ENCODE data around the gene LRRFIP1.
"Not testable (repeated sequence)": the region's sequence is repeated elsewhere in the genome, so short reads cannot be mapped to it uniquely, and the experiment has no call there.

The LRRFIP1 gene

DNA sequence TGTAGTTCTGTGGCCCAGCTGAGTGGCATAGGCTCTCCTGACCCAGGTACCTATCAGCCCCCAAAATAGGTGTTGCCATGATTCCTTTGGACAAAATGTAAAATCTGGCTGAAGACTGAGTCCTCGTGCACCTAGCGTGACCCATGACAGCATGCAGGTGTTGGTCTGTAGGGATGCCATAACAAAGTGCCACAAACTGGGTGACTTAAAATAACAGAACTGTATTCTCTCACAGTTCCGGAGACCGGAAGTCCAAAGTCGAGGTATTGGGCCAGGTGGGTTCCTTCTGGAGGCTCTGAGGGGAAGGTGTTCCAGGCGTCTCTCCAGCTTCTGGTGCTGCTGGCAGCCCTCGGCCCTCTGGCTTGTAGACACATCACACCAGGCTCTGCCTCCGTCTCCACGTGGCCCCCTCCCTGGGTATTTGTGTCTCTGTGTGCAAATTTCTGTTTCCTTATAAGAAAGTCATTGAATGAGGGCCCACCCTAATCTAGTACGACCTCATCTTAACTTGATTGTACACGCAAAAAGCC lies 34.5 kb downstream of the LRRFIP1 start:
- no peak for DNase-seq (ENCODE audit: low read depth in 2 of 2)

DNA sequence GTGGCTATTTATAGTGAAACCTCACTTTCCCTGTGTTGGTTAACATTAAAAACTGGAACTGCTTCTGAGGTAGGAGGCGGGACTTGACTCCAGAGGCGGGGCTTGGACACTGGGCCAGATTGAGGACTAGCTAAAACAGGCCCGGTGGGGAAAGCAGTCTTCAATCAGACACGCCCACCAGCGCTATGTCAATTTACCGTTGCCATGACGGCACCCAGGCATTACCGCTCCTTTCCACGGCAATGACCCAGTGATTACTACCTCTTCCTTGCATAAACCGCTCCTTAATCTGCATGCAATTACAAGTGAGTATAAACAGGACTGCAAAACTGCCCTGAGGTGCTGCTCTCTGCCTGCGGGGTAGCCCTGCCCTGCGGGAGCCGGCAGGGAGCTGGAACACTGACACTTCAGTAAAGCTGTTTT lies 35.3 kb downstream of the LRRFIP1 start:
- peak; percentile 12 to 25 for DNase-seq (ENCODE audit: low read depth in 2 of 2)

DNA sequence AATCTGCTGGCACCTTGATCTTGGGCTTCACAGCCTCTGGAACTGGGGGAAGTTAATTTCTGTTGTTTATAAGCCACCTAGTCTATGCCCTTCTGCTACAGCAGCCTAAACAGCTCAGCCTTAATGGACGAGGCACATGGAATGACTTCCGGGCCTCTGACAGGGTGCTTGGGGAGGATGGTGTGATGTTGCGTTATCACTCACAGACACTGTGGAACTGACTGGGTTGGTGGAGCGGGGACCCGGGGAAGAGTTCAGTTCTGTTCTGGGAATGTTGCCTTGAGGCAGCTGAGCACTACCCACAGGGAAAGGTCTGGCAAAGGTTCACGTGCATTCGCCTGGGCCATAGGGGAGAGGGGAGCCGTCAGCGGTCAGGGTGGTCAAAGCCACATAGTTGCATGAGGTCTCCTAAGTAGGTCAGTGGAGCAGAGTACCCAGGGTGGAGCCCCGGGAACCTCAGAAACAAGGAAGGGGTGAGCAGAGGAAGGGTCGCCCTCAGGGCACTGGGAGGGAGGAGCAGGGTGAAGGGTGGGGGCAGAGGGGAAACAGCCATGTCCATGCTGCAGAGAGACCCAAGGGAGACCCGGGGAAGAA lies 36.2 kb downstream of the LRRFIP1 start:
- no peak for DNase-seq (ENCODE audit: low read depth in 2 of 2)

DNA sequence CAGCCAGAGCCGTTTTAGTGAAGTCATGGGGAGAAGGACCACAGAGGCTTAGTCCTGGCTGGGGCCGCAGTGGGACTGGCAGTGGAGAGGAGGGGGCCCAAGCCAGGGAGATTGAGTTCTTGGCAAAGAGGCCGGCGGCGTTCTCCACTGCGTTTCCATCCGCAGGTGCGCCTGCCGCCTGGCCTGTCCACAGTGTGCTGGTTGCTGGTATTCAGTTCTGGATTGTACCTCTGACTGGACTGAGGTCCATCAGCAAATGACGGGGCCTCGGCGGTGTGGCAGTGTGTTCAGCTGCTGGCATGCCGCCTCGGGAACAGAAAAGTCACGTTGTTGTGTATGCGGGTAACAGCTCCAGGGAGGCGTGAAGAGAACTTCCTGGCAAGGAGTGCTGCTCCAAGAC lies 36.8 kb downstream of the LRRFIP1 start:
- no peak for DNase-seq (ENCODE audit: low read depth in 2 of 2)

DNA sequence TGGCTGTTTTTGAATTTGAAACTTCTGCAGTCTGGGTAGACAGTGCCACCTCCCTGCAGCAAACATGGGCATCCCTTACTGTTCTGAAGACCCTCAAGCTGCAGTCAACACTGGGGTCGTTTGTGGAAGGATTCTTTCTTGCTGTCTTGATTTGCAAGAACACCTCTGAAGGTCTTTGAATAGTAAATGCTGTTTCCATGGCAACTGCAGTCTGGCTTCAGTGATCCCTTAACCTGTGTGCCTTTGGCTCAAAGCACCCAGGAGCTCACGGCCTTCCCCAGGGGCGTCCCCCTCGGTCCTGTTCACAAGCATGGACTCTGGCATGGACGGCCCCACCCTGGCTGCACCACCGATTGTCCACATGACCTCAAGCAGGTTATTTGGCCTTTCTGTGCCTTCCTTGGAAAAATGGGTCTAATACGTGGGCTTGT lies 38.3 kb downstream of the LRRFIP1 start:
- DNase-seq (ENCODE audit: low read depth in 2 of 2), result no peak

DNA sequence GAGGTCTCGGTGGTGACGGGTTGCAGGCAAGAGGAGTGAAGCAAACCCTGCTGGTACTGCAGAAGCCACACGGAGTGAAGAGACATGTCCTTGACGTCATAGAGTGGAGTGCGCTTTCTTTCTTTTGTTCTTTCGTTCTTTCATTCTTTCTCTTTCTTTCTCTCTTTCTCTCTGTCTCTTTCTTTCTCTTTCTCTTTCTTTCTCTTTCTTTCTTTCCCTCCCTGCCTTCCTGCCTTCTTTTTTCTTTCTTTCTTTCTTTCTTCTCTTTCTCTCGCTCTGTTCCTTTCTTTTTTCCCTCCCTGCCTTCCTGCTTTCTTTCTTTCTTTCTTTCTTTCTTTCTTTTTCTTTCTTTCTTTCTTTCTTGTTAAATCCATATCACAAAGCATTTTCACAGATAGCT lies 39.2 kb downstream of the LRRFIP1 start:
- DNase-seq (ENCODE audit: low read depth in 2 of 2), result no peak

DNA sequence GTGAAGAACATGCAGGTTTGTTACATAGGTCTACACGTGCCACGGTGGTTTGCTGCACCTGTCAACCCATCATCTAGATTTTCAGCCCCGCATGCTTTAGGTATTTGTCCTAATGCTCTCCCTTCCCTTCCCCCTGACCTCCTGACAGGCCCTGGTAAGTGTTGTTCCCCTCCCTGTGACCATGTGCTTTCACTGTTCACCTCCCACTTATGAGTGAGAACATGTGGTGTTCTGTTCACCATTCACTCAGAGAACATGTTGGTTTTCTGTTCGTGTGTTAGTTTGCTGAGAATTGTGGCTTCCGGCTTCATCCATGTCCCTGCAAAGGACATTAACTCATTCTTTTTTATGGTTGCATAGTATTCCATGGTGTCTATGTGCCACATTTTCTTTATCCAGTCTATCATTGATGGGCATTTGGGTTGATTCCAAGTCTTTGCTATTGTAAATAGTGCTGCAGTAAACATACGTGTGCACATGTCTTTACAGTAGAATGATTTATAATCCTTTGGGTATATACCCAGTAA lies 39.7 kb downstream of the LRRFIP1 start:
- DNase-seq (ENCODE audit: low read depth in 2 of 2), result not testable (repeated sequence)

DNA sequence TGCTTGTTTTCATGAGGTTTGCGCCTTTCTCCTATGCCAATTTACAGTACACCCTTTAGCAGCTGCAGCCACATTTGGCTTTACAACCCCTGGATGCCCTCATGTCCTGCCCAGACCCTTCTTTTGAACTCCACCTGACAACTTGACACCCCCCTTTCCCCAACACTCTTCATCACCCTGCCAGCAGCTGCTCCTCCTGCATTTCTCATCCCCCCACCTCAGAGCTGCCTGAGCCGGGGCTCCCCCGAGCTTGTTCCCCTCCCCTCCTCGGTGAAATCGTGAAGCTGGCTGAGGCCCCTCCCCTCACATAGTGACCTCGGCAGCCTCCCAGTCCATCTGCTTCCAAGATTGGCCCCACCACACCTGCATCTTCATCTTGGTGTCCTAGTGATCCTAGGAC lies 40.5 kb downstream of the LRRFIP1 start:
- no peak for DNase-seq (ENCODE audit: low read depth in 2 of 2)

DNA sequence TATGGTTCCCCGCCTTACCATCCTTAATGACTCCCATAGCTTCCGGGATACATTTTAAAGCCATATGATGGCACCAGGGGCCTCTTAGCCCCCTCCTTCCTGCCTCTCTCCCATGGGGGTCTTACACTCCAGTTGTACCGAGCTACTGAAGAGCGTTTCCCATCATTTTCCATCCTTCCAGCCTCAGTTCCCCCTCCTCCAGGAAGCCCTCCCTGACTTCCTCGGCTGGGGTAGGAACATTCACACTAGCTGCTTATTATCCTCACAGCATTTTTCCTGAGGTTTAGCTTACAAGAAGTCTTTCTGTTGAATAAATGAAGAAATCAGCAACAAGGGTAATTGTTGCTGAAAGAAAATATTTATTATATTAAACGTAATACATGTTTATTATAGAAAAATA lies 41.1 kb downstream of the LRRFIP1 start:
- no peak for DNase-seq (ENCODE audit: low read depth in 2 of 2)

DNA sequence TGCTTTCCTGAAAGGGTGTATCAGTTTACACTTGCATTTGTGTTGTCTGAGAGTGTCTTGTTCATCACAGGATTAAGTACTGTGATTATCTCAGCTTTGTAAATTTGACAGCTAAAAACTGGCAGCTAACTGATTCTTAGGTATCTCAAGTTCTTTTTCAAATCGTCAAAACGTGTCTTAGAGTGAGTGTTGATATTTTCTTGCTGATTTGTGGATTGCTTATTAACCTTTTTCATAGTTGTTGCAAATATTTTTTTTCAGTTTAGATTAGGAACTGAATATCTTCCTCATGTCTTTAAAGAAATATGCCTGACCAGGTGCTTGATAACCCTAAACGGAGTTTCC lies 41.9 kb downstream of the LRRFIP1 start:
- no peak for DNase-seq (ENCODE audit: low read depth in 2 of 2)

DNA sequence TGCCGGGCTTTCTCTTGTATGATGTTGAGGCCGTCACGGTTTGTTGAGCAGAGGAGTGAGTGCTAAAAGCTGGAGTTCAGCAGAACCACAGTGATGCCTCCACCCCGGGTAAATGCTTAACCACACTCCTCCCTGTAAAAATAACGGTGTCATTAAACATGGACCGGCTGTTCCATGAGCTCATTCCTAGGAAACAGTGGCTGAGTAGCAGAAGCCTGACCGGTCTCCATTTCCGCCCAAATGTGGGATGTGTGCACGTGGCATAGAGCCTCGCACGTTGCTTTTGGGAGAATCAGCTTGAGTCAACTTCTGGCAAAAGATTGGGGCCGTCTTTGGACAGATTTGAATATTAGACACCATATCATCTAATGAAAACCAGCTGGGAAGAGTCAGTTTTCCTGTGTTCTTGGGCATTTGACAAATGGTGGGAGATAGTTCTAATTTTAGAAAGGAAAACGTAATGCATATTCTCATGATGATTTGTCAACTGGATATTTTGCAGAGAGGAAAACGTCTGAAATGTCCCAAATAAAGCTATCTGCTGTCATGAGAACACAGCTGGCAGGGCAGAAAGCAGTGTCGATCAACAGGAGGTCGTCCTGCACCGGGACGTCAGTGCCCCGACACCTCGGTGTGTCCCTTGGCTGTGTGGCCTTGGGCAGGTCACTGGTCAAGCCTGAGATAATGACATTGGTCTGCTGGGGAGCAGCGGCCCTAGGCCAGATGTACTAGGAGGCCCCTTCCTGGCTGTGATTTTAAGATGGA lies 42.4 kb downstream of the LRRFIP1 start:
- no peak for DNase-seq (ENCODE audit: low read depth in 2 of 2)

DNA sequence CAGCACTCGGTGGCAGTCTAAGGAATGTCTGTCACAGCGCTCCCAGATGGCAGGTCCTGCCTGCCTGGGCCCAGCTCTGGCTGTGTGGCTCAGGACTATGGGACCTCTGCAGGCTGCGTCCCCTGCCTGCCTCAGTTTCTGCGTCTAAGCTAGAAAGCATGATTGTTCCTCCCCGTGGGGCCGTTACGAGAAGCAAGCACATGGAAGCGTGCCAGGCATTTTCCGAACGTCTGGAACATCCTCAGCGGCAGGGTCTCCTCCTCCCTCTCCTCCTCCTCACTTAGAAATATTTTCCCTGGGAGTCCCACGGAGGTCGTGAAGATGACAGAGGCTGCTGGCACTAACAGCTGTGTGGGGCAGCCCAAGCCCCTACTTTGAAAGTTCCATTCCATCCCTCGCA lies 43.3 kb downstream of the LRRFIP1 start:
- no peak for DNase-seq (ENCODE audit: low read depth in 2 of 2)

DNA sequence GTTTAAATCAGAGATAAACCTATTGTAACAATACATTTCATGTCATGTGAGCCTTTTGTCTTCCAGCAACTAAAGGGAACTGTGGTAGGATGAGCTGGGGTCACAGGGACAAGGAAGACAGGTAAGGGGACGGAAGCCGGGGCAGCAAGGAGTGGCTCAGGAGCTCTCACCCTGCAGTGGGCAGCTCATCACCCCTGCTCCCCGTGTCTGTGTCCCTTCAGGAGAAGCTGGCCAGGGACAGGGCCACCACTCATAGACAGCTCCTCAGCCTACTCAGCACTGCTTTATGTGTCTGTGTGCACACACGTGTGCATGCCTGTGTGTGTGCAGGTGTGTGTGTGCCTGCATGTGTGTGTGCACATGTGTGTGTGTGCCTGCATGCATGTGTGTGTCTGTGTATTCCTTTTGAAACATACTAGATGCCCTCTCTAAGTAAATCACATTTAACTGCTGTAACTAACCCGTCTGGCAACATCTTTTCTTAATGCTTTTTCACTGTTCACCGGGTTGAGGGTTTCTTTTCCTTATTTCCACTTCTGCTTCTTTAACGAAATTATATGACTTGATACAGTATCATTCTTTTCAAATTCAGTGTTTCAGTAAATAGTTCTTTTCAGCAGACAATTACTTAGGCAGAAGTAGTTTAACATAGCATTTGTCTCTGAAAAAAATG lies 44.2 kb downstream of the LRRFIP1 start:
- no peak for DNase-seq (ENCODE audit: low read depth in 2 of 2)

DNA sequence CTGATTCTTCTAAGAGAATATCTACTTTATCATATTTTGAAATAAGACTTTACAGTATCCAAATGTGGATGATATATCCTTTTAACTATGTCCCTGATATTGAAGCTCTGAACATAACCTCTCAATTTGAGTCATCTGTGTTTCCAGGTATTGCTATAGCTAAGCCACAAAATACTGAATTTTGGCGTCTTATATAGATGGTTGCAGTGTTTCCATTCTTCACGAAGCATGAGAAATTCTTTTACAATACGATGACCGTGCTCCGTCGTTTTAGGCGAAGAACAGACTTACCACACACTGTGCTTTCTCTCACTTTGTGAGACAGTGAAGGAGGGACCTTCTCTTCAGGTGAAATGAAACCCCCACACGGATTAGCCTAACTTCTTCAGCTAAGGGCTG lies 45.3 kb downstream of the LRRFIP1 start:
- no peak for DNase-seq (ENCODE audit: low read depth in 2 of 2)

DNA sequence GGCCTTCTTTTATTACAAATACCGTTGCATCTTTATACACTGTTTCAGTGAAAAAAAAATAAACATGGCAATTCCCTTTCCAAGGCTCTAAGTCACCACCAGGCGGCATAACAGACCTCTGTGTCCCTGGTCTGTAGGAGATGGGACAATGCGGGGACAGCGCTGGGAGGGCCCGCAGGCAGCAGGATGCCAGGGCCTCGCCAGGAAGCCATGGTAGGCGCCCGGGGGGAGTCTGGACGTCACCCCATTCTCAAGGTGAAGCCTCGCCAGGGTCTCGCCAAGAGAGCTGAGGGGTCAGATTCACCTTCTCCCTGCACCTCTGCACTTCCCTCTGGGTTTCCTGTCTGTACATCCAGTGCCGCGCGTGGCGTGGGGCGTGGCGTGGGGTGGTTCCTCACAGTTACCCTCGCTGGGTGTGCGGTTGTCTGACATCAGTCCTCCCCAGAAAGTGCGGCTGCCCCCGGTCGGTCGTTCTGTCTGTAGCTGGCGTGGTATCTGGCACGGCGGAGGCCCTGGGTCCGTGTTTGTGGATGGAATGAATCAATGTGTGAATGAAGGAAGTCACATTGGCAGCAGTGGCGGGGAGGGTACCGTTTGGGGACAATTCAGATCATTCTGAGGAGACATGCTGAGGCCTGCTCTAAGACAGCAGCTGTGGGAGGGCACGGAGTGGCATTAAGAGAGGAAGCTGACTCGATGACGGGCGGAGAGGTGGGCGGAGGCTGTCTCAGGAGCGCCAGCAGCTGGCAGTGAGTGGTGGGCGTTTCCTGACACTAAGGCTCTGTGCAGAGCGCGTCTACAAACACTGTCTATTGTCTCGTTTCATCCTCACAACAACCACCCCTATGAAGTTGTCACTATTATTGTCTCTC lies 46.0 kb downstream of the LRRFIP1 start:
- peak; percentile 68 to 72 for DNase-seq (ENCODE audit: low read depth in 2 of 2)

DNA sequence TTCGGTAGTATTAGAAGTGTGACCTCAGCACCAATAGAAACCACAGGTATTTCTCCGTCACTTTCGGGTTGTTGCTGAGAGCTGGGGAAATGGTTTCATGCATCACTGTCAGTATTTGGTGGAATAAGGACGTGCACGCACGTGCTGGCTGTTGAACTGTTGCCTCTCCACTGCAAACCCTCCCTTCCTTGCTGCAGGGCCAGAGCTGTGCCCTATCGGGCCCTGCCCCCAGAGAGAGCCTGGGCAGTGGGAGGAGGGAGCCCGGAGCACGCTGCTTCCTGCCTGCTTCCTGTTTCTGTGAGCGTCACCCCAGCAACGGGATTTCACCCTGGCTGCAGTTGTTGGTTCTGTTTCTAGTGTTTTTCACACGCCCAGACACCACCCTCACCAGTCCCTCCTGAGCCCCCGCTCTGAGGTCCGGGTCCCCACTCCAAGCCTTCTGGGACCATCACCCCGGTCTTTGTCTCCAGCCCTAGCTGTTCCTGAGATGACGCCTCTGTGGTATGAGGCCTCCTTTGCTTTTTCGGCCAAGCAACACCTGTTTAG lies 47.4 kb downstream of the LRRFIP1 start:
- peak; percentile 40 to 55 for DNase-seq (ENCODE audit: low read depth in 2 of 2)

DNA sequence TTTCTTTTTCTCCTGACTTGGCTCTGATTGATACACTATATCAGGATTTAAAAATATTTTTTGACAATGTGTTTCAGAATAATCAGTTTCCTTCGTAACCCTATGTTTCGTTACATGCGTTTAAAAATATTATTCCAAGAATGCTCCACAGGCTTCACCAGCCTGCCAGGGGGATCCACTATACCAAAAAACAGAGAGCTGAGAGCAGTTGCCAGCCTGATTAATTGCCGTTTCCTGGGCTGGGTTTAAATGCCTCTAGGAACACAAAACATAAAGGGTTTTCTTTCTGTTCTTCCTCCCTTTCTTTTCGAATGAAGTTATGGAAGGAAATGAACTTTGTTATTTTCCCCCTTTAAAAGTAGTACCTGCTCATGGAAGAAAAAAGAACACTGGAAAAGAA lies 47.9 kb downstream of the LRRFIP1 start:
- DNase-seq (ENCODE audit: low read depth in 2 of 2), result no peak

DNA sequence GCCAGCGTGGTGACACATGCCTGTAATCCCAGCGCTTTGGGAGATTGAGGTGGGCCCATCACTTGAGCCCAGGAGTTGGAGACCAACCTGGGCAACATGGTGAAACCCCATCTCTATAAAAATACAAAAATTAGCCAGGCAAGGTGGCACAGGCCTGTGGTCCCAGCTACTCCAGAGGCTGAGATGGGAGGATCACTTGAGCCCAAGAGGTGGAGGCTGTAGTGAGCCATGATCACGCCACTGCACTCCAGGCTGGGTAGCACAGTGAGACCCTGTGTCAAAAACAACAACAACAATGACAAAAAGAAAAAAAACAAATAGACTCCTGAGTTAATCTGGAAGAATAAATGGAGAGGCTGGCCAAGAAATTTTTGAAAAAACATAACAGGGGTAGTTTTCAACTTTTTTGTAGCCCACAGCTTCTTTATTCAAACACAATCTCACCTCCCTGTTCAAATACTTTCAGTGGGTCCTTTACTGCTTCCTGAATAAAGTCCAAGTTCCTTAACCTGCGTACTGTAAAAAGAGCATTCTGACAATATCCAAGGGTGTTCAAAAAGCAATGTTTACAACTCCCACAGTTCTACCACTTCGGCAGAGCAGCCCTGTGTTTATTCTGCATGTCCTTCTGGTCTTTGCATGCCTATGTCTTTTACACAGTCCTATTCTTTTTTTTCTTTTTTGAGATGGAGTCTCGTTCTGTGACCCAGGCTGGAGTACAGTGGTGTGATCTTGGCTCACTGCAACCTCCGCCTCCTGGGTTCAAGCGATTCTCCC lies 53.5 kb downstream of the LRRFIP1 start:
- DNase-seq (ENCODE audit: low read depth in 2 of 2), result no peak

DNA sequence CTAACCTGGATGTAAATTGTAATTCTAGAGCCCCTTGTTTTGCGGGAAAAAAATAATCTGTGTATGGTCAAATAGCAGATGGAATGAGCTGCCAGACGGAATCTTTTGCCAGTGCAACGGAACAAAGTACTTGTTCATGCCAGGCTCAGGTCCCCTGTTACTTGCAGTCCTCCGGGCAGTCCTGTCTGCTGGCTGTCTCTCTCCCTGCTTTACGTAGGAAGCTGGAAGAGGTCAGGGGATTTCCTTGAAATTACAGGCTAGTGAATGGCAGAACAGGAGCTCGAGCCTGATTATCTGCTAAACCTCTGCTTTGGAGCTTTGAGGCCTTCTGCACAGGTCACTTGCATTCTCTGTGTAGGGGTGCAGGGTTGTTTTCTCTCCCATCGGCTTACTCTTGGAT lies 54.8 kb downstream of the LRRFIP1 start:
- no peak for DNase-seq (ENCODE audit: low read depth in 2 of 2)

DNA sequence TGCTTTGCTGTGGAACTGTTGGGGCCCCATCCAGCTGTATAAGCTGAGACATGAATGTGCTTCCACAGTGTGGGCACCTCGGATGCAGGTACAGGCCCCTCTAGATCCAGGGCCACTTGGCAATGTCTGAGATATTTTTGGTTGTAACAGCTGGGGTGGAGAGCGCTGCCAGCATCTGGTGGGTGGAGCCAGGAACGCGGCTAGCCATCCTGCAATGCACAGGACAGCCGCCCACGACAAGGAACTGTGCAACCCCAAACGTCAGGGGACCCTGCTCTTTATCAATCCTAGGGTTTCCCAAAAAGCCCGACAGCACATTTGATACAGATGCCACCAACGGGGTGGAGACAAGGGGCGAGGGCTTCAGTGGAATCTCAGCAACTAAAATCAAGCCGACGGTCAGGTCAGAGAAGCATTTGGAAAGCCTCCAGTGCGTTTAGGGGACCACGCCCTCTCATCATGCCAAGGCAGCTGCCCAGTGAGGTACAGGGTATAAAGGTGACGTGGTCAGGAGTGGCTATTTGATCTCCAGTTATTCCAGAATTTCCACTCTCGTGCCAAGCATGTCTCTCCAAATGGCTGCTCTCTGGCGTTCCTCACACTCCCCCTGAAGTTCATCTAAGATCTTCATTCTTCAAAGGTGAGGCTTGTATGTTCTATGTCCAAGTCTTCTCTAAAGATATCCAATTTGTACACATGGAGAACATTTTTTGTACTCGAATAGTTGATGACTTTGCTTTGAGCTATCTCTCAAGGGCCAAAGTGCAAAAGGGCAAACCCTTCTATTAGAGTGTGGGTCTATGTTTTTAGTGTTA lies 55.7 kb downstream of the LRRFIP1 start:
- no peak for DNase-seq (ENCODE audit: low read depth in 2 of 2)

Data from activated CD4-positive, alpha-beta T cell treated with anti-CD3 and anti-CD28 coated beads for 24 hours (primary cell).